ENCODE results near the gene OGDH.
"Not testable (repeated sequence)": the region's sequence is repeated elsewhere in the genome, so short reads cannot be mapped to it uniquely, and the experiment has no call there.

The OGDH gene

DNA sequence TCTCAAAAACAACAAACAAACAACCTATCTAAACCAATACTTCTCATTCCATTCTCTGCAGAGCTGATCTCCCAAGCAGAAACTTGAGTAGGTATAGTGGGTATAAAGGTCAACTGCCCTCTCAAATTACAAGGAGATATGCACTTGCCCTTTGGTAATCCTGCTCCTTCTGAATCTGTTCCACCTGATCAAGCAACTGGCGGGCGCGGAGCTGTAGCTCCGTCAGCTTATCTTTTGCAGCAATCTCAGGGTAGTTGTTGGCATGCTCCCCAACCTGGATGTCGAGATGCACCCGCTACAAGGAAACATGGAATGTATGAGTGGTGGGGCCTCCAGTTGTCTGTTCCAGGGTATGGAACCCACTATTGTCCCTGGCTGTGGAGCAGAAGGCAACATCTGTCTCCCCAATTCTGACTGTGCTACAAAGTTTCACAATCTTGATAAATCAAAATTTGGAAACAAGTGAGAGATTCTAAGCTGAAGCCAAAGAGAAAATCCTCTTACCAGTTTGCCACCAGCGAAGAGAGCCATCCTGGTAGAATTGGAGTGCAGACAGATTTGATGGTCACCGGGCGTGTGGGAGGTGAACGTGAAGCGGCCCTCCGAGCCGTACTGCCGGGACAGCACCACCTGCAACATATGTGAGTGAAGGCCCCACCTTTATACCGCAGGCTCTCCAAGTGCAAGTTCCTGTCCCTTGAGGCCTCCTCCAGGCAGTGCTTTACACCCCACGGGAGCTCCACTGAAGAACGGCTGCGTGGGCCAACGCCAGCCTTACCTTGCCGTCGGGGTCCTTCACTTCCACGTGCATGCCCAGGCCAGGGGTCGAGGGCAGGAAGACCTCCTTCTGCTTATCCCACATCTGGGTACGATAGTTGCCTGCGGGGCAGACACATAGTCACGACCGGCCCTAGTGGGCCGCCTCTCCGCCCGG, 25.2 kb upstream of the OGDH start:
- peak in 1 of 2 donors; percentile 13 for DNase-seq (ENCODE audit: low read depth in 2 of 2)

DNA sequence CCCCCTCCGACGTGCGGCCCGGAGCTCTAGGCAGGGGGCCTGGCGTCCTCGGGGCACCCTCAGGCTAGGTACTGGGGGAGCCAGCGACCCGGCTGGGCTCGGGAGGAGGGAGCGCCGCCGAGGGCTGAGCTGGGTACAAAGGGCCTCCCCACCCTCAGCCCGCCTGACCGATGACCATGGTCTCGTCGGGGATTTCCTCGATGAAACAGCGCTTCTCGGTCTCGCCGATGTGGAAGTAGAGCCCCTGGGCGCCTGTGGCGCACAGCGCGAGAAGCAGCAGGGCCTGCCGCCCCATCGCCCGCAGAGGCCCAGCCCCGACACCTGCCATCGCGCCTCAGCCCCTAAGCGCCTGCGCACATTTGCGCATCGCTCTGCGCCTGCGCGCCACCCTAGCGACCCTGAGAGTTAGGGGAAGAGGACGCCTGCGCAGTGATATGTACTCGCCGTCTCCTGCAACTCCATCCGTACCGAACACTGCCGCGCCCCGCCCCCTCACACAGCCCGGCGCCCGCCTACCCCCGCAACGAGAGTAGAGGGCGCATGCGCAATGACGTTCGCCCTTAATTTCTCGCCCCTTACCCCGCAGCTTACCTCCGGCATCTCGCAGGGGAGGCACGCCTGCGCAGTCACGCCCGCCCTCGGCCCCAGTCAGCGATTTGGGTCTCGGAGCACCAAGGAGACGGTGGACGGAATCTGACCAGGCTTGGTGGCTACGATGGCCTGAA, 24.4 kb upstream of the OGDH start, which contains the start of gene TMED4:
Gene TMED4 (minus strand): TSS at position 353 of the 725 bp plus-strand sequence. CDS start 25 bp downstream, at position 328.
- peak; percentile 100 for DNase-seq (ENCODE audit: low read depth in 2 of 2)

DNA sequence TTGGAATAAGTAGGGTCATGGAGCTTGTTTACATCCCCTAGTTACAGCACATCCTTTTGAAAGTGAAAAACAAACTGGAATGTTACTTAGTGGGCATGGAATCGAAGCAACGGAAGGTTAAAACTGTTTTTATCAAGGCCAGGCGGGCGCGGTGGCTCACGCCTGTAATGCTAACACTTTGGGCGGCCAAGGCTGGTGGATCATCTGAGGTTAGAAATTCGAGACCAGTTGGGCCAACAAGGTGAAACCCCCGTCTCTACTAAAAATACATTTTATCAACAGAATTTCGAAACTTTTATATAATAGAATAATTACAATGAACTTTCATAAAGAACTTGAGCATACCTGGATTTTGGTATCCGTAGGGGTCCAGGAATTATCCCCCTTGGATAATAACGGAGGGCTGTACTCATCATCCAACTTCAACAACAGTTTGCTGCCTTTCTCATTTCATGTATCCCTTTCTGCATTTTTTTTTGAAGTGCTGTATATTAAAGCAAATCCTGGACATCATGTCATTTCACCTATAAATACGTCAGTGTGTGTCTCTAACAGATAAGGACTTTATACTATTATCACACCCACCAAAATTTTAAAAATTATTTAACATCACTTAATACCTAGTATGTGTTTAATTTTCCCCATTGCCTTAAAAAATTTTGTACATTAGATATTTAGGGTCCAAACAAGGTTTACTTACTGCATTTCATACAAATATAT, 23.1 kb upstream of the OGDH start:
- no peak for DNase-seq (ENCODE audit: low read depth in 2 of 2)

DNA sequence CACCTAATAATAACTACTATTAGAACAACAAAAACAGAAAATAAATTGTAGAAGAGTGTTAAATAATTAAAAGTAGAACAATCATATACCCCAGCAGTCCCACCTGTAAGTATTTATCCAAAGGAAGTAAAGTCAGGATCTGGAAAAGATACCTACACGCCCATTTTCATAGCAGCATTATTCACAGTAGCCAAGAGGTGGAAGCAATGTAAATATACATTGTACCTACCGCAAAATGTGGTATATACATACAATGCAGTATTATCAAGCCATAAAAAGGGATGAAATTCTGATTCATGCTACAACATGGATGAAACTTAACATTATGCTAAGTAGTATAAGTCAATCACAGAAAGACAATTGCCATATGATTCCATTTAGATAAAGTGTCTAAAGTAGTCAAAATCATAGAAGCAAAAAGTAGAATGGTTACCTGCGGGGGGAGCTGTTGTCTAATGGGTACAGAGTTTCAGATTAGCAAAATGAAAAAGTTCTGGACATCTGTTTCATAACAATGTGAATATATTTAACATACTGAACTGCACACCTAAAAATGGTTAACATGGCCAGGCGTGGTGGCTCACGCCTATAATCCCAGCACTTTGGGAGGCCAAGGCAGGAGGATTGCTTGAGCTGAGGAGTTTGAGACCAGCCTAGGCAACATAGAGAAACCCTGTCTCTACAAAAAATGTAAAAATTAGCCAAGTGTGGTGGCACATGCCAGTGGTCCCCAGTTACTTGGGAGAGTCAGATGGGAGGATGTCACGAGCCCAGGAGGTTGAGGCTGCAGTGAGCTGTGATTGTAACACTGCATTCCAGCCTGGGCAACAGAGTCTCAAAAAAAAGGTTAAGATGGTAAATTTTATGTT, 18.4 kb upstream of the OGDH start:
- peak in 1 of 2 donors; percentile 34 for DNase-seq (ENCODE audit: low read depth in 2 of 2)

DNA sequence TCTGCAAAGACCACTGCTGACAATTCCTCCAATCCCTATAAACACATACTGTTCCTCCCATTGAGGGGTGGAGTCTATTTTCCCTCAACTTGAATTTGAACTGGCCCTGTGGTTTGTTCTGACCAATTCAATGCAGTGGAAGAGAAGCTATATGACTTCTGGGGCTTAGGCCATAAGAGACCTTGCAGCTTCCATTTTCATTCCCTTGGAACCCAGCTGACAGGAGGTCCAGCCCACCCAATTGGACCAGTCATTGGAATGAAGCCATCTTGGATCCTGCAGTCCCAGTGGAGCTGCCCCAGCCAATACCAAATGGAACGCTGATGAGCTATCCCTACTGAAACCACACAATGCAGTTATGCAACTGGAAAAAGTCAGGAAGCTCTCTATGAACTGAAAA, 15.5 kb upstream of the OGDH start:
- DNase-seq (ENCODE audit: low read depth in 2 of 2): no peak

DNA sequence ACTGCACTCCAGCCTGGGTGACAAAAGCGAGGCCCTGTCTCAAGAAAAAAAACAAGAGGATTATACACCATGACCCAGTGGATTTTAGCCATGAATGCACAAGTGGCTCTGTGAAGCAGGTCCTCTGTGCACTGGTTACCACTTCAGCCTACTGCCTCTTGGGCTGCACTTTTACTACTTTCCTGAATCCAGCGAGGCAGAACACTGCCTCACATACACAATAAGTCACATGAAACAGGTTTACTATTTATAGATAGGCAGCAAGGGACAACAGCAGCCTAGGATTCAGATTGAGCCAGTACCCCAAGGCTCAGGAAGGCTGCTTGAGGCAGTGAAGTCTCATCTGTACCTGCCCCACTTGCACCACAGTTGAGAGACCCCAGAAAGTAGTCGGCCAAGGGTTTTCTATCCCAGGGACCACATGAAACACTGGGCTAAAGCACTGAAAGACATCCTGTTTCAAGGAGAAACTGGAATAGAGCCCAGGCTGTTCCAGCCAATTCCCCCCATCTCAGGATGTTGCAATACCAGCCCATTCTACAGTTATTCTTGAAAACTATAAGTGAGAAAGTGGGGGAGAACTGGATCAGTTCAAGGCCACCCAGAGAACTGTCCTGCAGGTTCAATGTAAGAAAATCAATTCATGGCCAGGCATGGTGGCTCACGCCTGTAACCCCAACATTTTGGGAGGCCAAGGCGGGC, 10.3 kb upstream of the OGDH start:
- no peak for DNase-seq (ENCODE audit: low read depth in 2 of 2)

DNA sequence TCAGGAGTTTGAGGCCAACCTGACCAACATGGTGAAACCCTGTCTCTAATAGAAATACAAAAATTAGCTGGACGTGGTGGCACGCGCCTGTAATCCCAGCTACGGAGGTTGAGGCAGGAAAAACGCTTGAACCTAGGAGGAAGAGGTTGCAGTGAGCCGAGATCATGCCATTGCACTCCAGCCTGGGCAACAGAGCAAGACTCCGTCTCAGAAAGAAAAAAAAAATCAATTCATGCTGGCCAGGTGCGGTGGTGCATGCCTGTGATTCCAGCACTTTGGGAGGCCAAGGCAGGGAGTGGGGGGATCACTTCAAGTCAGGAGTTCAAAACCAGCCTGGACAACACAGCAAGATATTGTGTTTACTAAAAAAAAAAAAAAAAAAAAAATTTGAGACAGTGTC, 9.2 kb upstream of the OGDH start:
- DNase-seq (ENCODE audit: low read depth in 2 of 2): not testable (repeated sequence)

DNA sequence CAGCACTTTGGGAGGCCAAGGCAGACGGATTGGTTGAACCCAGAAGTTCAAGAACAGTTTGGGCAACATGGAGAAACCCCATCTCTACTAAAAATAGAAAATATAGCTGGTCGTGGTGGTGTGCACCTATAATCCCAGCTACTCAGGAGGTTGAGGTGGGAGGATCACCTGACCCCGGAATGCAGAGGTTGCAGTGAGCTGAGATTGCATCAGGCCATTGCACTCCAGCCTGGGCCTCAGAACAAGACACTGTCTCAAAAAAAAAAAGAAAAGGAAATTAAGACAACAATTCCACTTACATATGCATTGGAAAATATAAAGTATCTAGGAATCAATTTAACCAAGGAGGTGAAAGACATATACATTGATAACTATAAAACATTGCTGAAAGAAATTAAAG, 7.2 kb upstream of the OGDH start:
- DNase-seq (ENCODE audit: low read depth in 2 of 2): no peak

DNA sequence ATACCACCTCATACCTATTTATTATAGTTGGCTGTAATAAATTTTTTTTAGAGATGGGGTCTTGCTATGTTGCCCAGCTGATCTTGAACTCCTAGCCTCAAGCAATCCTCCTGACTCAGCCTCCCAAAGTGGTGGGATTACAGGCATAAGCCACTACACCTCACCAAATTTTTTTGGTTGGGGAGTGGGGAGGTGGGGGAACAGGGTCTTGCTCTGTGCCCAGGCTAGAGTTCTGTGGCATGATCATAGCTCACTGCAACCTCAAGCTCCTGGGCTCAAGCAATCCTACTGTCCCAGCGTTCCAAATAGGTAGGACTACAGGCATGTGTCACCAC, 3.9 kb upstream of the OGDH start:
- no peak for DNase-seq (ENCODE audit: low read depth in 2 of 2)

DNA sequence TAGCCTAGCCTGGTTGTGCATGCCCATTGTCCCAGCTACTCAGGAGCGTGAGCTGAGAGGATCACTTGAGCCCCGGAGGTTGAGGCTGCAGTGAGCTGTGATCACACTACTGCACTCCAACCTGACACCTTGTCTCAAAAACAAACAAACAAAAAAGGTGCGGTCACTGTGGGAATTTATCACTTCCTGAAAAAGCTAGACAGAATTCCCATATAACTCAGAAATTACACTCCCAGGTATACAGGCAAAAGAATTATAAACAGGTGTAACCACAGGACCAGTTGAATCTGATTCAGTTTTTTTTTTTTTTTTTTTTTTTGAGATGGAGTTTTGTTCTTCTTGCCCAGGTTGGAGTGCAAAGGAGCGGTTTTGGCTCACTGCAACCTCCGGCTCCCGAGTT, 3.2 kb upstream of the OGDH start:
- DNase-seq (ENCODE audit: low read depth in 2 of 2): no peak

DNA sequence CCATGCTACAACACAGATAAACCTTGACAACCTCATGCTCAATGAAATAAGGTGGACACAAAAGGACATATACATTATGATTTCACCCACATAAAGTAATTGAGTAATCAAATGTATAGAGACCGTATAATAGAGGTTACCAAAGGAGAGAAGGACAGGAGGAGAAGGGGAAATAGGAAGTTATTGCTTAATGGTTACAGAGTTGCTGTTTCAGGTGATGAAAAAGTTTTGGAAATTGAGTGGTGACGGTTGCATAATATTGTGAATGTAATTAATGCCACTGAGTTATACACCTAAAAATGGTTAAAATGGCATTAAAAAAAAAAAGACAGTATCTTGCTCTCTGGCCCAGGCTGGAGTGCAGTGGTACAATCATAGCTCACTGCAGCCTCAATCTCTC, 1.5 kb upstream of the OGDH start:
- DNase-seq (ENCODE audit: low read depth in 2 of 2): no peak

DNA sequence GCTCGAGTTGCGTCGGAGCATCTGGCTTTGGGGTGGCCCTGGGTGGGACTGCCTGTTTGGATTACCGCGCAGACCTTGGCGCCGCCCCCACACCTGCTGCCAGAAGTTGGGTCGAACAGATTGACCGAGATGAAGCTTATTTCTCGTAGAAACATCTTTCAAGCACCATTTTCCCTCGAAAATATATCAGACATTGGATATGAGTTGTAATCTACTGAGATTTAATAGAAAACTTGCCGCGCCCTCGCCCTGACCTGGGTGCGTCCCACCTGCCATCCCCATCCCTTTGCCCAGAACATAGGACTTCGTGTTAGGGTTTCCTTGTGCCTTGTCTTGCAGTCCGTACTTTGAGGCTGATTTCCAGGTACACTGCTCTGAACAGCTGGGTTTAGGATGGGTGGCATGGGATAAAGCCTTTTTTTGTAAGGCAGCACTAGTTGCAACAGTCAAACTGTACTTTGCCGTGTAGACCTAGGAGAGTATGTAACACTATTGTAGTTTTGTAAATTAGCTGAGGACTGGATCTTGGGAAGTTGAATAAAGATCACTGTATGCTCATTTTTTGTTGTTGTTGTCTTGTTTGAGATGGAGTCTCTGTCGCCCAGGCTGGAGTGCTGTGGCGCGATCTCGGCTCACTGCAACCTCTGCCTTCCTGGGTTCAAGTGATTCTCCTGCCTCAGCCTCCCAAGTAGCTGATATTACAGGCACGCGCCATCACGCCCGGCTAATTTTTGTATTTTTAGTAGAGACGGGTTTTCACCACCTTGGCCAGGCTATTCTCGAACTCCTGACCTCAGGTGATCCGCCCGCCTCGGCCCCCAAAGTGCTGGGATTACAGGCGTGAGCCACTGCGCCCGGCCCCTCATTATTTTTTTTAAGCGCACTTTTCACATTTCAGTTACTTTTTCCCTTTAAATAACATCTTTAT, 978 bp downstream of the OGDH start:
- DNase-seq (ENCODE audit: low read depth in 2 of 2): no peak

DNA sequence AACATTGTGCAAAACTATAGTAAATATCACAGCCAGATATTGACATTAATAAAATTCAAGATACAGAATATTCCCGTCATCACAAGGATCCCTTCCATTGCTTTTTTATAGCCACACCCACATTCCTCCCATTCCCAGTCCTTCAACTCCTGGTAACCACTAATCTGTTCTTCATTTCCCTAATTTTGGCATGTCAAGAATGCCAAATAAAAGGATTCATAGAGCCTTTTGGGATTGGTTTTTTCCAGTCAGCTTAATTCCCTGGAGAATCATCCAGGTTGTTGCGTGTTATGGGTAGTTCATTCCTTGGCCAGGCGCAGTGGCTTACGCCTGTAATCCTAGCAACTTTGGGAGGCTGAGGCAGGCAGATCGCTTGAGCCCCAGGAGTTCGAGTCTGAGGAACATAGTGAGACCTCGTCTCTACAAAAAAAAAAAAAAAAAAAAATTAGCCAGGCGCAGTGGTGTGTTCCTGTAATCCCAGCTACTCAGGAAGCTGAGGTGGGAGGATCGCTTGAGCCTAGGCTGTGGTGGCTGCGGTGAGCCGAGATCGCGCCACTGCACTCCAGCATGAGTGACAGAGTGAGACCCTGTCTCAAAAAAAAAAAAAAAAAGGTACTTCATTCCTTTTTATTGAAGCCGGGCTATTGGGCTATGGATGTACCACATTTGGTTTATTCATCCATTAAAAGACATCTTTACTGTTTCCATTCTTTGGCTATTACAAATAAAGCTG, 2.7 kb downstream of the OGDH start:
- no peak for DNase-seq (ENCODE audit: low read depth in 2 of 2)

DNA sequence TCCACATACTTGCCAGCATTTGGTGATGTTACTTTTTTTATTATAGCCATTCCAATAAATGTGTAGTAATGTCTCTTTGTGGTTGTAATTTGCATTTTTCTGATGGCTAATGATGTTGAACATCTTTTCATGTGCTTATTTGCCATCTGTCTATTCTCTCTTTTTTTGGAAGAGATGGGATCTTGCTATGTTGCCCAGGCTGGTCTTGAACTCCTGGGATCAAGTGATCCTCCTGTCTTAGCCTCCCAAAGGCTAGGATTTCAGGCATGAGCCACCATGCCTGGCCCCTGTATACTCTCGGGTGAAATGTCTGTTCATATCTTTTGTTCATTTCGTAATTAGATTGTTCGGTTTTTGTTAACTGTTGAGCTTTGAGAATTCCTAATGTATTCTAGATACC, 3.4 kb downstream of the OGDH start:
- no peak for DNase-seq (ENCODE audit: low read depth in 2 of 2)

DNA sequence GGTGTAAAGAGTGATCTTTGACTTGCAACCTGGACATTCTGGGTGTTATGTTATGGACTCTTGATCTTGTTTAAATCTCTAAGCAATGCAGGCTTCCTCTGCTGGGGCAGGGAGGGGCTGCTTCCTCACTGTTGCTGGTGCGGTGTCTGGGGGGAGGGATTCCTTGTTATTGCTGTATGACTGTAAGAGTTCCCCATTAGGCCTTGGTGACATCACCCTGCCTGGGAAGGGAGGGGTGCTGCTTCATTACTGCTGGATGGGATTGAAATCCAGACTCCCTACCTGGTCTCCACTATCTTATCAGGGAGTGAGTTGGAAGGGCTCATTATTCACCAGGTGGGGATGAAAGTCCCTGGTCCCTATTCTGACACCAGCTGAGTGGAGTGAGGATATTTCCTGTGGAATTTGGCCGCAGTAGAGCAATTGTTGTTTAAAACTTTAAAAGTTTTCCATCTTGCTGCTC, 8.8 kb downstream of the OGDH start:
- DNase-seq (ENCODE audit: low read depth in 2 of 2): no peak

DNA sequence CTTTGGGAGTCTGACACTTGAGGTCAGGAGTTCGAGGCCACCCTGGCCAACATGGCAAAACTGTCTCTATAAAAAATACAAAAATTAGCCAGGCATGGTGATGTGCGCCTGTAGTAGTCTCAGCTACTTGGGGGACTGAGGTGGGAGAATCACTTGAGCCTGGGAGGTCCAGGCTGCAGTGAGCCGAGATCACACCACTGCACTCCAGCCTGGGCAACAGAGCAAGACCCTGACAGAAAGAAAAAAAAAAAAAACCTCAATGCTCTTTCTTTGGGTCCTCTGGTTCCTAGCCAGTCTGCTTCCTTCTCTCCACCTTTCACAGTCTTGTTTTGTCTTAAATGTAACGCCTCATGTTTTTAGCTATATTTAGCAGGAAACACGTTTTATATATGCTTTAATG, 9.4 kb downstream of the OGDH start:
- DNase-seq (ENCODE audit: low read depth in 2 of 2): no peak

DNA sequence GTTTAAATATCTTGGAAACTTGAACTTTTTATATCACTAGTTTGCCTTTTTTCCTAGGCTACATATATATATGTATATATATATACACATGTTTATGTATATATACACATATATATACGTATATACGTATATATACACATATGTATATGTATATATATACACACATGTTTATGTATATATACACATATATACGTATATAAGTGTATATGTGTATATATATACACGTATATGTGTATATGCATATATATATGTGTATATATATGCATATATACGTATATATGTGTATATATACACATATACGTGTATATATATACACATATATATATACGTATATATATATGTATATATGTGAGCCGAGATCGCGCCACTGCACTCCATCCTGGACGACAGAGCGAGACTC, 10.1 kb downstream of the OGDH start:
- no peak for DNase-seq (ENCODE audit: low read depth in 2 of 2)

DNA sequence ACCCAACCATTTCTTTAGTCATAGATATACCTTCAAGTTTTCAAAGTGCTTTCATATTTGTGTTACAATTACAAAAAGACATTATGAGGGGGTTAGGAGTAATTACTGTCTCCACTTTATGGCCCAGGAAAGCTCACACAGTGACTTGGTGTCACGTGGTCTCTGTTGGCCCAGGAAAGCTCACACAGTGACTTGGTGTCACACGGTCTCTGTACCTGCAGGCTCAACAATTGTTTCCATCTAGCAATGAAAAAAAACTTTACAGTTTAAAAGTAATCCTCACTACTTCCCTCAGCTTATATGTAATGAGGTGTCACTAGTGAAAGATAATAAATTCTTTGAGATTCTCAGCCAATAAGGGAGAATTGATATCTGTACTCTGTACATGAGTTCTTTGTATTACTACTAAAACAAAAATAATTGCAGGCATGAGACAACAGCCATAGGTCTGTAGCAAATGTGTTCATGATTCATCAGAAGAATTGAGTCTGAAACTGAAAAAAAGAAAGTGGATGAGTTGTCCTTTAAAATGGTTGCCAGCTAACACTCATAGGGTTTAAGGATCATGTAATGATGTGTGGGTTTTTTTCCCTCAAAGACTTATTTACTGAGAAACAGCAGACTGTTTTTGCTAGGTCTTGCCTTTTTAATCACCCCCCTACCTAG, 10.9 kb downstream of the OGDH start:
- no peak for DNase-seq (ENCODE audit: low read depth in 2 of 2)
